AG08395 (cell line): ENCODE measurements around the gene GOLGA6L10.
"Not testable (repeated sequence)": the region's sequence is repeated elsewhere in the genome, so short reads cannot be mapped to it uniquely, and the experiment has no call there.

Experiments
- DNase-seq: peaks from one replicate; pipeline ENCODE4 v3.0.0; 2012; ENCODE audit warnings: mixed read lengths, low spot score

Gene GOLGA6L10

DNA sequence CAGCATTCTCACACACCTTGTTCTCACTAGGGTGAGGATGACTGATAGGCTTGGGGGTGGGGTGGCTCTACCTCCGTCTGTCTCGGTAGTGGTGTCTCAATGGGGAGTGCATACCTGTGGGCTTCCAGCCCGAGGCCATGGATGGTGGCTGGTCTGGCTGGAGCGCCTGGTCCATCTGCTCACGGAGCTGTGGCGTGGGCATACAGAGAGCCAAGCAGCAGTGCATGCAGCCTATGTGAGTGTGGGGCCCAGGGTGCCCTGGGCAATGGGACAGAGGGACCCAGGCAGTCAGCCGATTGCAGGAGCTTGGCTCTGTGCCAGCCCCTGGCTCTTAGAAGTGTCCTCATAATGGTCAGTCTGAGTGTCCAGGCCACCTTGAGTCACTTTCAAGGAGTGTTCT lies 31.8 kb downstream of the GOLGA6L10 start:
- not testable (repeated sequence) for DNase-seq

DNA sequence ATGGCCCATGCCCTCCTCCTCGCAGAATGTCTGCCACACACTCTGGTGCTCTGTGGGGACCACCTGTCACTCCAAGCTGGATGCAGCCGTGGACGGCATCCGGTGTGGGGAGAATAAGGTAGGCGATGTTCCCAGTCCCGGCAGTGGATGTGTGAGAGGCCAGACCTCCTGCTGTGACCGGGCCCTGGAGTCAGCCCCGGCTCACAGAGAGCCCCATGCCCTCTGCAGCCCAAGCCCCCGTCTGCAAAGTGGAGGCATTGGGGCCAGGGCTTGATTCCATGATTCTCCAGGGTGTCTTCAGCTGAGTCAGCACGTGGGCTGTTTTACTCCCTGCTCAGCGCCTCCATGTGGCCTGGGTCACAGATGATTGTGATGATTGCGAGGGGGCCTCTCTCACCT lies 32.2 kb downstream of the GOLGA6L10 start:
- DNase-seq = no peak

DNA sequence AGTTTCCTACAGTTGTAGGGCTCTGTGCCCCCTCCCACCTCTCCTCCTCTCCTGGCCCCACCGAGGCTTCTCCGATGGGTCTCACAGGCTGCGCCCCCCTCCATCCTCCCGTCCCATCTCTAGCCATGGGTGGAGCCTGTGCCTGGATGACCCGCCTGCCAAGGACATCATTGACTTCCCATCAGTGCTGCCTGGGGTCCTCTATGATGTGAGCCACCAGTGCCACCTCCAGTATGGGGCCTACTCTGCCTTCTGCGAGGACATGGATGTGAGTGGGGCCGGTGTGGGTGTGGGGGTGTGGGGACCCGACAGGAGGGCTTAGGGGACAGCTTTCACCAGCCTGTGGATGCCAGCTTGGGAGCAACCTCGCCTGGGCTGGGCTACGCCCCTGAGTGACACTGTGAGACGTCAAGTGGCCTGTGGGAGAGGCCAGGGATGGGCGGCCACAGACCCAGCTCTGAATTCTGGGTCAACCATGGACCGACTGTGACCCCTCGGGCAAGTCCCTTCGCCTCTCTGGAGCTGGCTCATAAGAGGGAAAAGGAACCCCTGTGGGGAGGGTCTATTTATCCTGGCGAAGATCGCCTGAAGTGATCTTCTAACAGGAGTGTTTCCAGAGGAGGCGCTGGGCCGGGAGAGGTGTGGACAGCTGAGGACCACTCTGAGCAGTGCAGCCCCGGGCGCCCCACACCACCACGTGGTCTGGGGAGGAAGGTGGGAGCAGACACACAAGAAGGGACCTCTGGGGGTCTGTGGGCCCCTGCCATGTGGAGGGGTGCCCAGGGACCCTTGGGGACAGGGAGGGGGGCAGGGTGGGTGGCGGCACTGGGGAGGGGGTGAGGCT lies 32.8 kb downstream of the GOLGA6L10 start:
- not testable (repeated sequence) for DNase-seq

DNA sequence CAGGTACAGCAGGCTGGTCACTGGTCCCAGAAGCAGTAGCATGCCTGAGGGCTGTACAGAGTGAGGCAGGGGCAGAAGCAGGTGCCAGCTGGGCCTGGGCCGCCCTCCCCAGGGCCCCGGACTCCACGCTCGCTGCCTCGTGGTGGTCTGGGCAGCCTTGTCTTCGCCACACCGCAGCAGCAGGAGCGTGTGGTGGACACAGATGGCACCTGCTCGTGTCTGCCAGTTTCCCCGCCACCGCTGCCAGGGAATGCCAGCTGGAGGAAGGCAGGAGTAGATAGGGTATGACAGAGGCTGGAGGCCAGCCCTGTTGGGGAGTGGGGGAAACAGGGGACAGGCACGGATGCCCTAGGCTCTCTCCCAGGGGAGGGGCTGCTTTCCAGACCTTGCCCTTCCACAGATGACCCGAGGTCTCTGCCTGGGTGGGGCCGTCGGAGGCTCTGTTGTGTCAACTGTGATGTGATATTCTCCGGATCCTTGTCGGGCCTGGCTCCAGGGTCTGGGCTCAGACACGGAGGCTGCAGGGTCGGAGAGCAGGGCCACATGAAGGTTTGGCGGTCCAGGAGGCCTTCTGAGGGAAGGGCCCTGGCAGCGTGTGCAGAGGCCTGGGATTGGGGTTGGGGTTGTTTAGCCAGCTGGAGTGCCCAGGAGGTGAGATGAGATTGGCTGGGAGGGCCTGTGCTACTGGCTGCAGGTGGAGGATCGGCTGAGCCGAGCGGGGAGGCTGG lies 33.6 kb downstream of the GOLGA6L10 start:
- no peak for DNase-seq

DNA sequence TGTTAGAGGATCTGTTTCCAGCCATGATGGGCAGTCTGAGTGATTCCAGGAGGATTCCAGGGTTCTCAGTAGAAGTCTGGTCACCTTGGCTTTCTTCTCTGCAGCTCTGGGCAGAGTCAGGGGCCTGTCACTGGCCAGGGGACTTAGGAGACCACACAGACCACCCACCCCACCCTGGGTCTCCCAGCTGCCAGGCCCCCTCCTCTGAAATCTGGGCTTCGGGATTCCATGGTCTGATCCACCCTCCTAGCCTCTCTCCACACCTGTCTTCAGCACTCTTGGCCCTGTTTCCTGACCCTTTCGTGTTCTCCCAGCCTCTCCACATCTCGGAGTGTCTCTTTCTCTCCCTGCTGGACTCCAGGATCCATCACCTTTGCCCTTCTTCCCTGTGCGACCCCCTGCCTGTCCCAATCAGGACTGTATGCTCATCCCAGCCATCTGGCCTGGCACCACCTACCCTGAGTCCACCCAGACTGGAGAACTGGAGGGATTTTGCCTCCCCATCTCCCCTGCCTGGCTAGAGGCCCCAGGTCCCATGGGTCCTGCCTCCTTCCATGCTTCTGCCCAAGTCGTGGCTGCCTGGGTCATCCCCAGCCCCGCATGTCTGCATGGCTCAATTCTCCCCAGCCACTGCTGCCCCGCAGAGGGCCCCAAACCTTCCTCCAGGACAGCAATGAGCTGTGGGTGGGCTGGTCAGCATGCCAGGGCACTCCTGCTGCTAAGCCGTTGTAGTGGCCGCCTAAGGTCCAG lies 34.3 kb downstream of the GOLGA6L10 start:
- DNase-seq = no peak

DNA sequence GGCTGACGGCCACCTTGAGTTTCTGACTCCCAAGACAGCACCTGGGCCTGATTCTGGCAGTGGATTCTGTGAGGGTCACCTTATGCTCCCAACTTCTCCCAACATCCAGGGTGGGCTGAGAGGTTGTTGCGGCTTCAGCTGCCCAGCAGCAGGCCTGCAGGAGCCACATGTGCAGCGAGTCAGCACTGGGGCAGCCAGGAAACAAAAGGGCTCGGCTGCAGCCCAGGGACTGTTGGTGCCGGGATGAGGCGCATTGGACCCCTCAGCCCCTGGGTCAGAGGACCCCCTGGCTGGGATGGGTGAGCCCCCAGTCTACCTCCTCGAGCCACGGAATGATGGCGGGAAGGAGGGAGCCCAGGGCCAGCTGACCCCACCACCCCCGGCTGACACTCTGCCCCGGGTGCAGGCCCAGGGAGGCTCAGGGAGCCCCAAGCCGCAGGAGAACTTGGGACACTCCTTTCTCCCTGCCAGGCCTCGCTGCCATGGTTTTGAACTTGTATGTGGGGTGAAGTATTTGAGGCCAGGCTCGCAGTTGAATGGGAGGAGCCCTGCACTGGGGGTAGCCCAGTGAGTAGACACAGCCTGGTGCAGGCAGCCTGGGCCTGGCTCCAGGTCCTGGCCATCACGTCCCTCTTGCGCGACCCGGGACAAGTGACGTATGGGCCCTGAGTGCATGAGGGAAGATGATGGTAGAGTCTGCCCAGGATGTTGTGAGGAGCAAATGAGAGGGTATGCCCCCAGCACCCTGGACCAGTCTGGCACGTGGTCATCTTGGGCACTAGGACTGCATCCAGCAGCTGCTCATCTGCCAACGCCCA lies 35.1 kb downstream of the GOLGA6L10 start:
- DNase-seq = not testable (repeated sequence)

DNA sequence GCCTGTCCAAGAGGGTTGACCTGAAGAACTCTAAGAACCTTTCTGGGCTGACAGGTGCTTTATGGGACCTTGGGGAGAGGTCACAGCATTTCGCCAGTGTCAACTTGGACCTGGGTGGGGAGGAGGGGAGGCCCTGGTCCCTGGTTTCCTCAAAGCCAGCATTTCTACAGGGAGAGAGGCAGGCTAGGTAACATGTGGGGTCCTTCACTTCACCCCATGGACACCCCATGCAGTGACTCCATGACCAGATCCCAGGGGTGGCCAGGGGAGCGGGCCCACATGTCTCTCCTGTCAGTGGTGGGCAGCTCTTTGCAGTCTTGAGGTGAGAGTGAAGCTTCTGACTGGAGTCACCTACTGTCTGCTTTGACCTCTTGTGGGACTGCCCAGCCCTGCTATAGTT lies 35.8 kb downstream of the GOLGA6L10 start:
- no peak for DNase-seq

DNA sequence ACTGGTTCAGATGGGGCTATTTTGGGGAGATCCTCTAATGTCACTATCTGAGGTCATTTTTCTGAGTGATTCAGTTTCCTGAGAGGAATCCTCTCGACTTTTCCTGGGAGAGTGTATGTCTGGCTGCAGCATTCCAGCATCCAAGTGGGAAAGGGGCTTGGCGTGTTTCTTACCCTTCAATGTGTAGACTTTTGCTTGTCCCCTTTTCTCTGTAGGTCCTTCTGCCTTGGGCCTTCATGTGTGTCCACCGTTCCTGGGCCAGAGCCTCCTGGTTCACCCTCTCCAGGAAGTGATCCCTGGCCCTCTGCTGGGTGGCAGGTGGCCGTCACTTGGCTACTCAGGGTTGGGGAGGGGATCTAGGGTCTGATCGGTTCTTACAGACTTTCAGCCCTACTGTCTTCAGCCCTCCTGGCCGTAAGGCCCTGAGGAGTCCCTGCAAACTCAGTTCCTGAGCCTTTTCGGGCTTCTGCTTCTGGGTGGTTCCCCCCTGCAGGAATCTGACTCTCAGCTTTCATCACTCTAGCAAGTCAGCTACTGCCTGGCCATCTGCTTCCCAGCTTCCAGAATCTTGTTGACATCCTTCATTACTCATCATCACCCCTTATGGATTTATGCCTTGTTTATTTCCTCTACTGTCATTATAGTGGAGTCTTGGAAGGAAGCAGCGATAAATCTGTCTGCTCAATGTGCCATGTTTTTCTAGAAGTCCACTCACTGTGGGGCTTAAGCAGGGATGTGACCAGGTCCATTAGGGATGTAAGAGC lies 36.5 kb downstream of the GOLGA6L10 start:
- DNase-seq = no peak

DNA sequence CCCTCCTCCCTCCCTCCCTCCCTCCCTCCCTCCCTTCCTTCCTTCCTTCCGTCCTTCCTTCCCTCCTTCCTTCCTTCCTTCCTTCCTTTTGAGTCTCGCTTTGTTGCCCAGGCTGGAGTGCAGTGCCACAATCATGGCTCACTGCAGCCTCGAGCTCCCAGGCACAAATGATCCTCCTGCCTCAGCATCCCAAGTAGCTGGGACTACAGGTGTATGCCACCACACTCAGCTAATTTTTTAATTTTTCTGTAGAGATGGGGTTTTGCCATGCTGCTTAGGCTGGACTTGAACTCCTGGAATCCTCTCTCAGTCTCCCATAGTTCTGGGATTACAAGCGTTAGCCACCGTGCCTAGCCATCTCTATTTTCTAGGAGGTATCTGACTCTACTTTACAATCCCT lies 38.0 kb downstream of the GOLGA6L10 start:
- DNase-seq = not testable (repeated sequence)

DNA sequence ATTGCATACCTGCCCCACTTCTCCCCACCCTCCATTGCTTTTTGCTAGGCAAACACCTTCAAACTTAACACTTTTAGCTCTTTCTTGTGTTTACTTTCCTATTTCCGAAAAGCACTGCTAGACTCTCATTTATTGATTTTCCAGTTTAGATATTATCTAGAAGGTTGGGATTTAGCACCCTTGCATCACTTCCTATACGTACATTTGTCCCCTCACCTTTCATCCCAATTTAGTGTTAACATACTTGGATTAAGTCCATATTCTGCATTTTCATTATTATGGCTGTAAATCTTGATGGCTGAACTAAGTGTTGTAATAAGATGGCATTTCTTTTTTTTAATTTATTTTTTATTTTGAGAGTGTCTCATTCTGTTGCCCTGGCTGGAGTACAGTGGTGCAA lies 39.5 kb downstream of the GOLGA6L10 start:
- DNase-seq = no peak

DNA sequence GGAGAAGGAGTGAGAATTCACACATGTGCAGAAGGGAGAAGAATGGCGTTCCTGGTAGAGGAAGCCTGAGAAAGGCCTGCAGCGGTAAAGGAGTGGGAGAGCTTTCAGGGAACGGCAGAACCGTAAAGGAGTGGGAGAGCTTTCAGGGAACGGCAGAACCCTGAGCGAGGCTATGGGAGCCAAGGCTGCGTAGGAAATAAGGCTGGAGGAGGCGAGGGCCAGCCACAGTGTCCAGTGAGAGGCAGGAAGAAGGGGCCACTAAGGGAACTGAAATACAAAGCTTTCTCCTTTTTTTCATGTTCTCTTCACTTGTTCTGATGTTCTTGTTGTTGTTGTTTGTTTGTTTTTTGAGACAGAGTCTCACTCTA lies 41.6 kb downstream of the GOLGA6L10 start:
- no peak for DNase-seq

DNA sequence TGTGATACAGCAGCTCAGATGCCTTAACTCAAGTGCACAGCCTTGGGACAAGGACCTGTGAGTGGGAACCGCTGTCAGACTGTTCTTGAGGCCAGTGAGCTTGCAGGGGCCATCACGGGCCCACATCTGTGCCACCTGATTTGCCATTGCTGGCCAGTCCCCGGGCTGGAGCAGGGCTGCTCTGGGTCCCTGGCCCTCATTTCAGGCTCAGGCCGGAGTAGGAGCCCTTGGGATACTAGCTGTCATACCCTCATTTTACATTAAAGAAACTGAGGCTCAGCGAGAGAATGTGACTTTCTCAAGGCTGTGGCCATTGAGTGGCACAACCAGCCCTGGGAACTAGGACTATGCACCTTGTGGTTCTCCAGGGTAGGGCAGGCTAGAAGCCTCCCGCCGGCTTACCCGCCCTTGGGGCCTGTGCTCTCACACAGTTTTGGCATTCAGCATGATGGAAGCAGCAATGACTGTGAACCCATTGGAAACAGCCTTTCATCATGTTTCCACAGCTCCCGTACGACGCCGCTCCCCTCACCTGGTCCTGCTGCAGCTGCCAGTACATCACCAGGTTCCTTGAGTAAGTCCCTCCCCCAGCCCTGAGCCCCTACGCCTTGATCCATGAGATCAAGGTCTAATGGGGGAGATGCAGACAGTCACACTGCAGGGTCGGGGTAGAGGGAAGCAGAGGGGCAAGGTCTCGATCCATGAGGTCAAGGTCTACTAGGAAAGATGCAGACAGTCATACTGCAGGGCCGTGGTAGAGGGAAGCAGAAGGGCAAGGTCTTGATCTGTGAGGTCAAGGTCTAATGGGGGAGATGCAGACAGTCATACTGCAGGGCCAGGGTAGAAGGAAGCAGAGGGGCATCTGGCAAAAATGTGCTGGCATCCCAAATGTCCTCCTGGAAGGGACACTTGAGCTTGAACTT lies 42.2 kb downstream of the GOLGA6L10 start:
- DNase-seq = no peak

DNA sequence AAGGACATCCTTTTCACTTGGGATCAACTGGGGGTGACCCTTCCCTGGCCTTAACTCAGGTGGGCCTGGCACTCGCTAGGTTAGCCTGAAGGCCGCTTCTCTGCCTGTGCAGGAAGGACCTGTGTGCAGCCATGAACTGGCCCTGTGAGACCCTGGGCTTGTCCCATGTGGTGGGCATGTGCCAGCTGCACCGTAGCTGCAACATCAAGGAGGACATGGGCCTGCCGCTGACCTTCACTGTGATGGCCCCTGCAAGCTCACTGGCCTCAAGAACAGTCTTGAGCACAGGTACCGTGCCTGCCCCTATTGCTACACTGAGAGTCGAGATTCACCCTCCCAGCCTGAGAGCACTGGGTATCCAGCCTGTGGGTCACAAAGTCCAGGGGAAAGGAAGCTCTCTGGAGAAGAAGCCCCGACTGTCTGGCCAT lies 43.6 kb downstream of the GOLGA6L10 start:
- DNase-seq = no peak

DNA sequence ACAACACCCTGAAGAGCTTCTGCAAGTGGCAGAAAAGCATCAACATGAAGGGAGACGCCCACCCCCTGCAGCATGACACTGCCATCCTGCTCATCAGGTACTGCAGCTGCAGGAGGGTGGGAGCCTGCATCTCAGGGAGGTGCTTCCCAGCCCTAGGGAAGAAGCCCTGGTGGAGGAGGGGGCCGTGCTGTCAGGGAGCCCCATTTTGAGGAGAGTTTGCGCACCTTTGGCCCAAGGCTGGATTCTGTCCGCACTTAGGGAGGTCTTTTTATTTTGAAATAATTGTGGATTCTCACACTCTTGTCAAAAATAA lies 44.5 kb downstream of the GOLGA6L10 start:
- no peak for DNase-seq

DNA sequence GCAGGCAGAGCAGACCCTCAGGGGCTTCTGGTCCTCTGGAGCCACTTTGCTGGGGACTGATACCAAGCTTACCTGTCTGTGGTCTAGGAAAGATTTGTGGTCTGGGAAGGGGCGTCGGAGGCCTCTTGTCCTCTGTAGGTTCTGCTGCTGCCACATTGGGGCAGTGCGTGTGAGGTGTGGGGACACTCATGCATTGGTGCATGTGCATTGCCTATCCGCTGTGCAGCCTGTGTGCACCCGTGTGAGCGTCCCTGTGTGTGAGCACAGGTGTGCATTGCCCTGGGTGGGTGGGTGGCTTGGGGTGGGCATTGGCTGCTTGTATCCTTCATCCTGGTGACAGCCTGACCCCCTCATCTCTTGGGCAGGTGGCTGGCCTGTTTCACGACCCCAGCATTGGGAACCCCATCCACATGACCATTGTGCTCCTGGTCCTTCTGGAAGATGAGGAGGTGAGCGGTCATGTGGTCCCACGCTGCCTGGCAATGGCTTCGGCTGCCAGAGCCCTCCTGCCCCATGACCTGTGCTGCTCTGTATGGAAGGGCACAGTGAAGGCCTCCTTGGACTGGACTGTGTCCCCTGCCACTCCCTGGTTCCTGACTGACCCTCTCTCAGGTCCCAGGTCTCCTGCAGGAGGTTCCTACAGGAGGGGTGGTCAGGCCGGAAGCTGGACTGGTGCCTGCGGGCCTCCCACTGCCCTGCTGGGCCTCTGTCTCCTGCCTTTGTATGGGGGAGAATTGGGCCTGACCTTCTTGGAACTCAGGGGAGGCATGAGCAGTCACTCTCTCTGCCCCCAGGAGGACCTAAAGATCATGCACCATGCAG lies 45.1 kb downstream of the GOLGA6L10 start:
- no peak for DNase-seq

DNA sequence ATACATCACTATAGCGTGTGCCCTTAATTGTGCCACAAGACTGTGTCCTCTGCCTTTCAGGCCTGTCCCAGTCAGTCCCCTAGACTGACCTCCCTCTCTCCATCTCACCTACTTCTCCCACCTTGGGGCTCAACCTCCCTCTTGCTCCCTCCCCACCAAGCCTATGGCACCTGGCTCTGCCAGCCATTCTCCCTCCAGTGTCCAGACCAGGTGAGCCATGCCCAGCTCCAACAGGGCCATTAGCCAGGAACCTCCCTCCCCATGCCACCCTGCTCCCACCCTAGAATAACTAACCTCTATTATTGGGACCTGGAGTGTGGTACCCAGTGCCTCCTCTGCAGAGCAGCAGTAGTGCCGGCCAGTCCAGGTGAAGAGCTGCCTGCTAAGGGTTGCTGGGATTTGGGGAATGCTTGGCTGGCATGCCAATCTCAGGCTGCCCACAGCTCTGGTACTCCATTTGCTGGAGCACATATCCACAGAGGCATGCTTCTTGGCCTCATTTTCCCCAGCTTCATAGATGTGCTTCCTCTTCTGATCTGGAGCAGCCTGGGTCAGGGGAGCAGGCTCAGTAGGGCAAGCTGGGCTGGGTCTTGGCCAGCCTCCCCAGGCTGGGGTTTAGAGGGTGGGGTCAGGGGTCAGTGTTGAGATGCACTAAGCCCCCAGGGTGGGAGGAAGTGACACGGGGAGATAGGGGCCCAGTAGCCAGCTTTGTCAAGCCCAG lies 47.8 kb downstream of the GOLGA6L10 start:
- no peak for DNase-seq

DNA sequence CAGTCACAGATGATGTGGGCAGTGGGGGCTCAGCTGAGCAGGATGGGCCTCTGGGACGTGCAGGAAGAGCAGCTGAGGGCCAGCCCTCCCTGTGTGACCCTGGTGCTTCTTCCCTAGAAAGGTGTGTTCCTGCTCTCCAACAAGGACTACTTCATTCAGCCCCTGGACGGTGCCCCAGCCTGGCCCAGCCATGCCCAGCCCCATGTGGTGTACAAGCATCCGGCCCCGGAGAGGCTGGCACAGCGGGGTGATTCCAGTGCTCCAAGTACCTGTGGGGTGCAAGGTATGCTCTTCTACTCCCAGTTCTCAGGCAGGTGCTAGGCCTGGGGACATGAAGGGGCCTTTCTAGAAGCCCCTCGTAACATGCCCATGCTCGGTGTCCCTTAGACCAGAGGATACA lies 48.4 kb downstream of the GOLGA6L10 start:
- no peak for DNase-seq

DNA sequence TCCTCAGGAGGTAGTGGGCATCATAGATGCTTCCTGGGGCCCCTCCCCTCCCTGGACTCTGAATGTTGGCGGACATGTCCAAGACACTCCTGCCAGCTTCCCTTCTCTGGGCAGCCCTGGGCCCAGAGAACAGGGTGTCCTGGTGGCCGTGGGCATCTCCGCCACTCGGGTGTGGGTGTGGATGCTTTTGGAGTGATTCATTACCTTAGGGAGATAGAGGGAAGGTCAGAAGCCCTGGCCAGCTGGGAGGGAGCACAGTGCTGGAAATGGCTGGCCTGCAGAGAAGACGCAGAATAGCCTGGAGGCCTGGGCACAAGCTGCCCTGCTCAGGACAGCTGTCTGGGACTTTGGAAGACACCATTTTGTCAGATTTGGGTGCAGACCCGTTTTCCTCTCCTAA lies 48.9 kb downstream of the GOLGA6L10 start:
- DNase-seq = not testable (repeated sequence)

DNA sequence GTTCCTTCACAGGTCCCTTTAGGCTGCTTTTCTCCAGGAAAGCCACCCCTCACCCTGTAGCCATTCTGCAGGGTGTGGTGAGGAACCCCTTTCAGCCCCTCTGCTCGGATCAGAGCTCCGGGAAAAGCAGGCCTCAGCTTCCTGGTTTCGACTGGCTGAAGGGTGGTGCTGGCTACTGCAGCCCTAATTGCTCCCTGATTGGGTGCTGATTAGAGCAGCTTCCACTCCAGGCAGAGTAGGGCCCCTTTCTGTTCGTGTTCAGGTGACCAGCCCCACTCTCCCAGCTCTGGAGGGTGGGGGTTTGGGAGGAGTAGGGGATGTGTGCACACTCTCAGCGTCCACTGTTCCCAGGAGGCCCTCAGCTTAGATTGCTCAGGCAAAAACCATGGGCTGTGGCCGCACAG lies 49.8 kb downstream of the GOLGA6L10 start:
- DNase-seq = not testable (repeated sequence)
